ENCODE measurements around the gene AKR1A1. TPM values are rescaled to one million over a fixed set of nuclear protein-coding genes. Genes with fewer than 3 reads are reported as not detected.

Gene AKR1A1
- total RNA-seq, 1 experiment from 2014 or later = 142 TPM

DNA sequence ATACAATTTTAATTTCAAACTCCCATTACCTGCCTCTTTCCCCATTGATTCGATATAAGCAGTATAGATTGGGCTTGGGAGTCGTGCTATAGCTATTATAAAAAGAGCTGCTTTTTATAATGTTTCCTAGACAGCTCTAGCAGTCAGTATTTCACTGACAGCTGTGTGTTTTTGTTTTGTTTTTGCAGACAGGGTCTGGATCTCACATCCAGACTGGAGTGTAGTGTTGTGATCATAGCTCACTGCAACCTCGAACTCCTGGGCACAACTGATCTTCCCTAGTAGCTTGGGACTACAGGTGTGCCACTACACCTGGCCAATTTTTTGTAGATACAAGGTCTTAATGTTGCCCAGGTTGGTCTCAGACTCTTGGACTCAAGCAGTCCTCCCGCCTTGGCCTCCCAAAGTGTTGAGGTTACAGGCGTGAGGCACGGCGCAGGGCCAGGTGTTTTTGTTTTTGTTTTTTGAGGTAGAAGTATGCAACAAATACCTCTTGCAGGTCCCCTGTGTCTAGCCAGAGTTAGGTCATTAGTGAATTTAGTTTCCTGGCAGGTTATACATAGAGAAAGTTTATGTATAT, 35.0 kb downstream of the AKR1A1 start:
- Histone ChIP-seq H3K4me3 (ENCODE audit: low read depth in 2 of 2, low read length in 2 of 2) (peak overlapping the region; percentile 89 to 98), H3K9me3 (ENCODE audit: control insufficient read depth, insufficient read depth, low read depth, low read length) (no peaks in the 10 kb centered on the region), H3K27ac (ENCODE audit: low read length) (peak overlapping the region; percentile 67; the same call in 1 of the 2 replicates), H3K27me3 (ENCODE audit: control insufficient read depth, insufficient read depth, low read length) (no peaks in the 10 kb centered on the region), H3K4me1 (ENCODE audit: control insufficient read depth, insufficient read depth, low read length) (peaks cover 12% of the 10 kb centered on the region), H3K36me3 (ENCODE audit: control insufficient read depth, insufficient read depth, low read length) (peaks cover 2% of the 10 kb centered on the region; the same call in 1 of the 2 replicates)
- in situ Hi-C loops (cut with HindIII; ENCODE audit: low pct_unique_long_range_greater_than_20kb, low sequenced_read_pairs) = no loop called here
- ATAC-seq = no peak
- TF ChIP-seq POLR2AphosphoS5 (IDR thresholded peaks at IDR 0.05; ENCODE audit: low read depth, low read length) = no peak
- no peak for TF ChIP-seq TCF7L2 (IDR thresholded peaks at IDR 0.05; ENCODE audit: low read depth, low read length)
- TF ChIP-seq, protein P1, sequence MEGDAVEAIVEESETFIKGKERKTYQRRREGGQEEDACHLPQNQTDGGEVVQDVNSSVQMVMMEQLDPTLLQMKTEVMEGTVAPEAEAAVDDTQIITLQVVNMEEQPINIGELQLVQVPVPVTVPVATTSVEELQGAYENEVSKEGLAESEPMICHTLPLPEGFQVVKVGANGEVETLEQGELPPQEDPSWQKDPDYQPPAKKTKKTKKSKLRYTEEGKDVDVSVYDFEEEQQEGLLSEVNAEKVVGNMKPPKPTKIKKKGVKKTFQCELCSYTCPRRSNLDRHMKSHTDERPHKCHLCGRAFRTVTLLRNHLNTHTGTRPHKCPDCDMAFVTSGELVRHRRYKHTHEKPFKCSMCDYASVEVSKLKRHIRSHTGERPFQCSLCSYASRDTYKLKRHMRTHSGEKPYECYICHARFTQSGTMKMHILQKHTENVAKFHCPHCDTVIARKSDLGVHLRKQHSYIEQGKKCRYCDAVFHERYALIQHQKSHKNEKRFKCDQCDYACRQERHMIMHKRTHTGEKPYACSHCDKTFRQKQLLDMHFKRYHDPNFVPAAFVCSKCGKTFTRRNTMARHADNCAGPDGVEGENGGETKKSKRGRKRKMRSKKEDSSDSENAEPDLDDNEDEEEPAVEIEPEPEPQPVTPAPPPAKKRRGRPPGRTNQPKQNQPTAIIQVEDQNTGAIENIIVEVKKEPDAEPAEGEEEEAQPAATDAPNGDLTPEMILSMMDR (IDR thresholded peaks at IDR 0.05) = no peak
- TF ChIP-seq SIN3A (IDR thresholded peaks at IDR 0.05; ENCODE audit: borderline replicate concordance, insufficient read depth, low read depth, low read length) = no peak
- TF ChIP-seq, protein P2, sequence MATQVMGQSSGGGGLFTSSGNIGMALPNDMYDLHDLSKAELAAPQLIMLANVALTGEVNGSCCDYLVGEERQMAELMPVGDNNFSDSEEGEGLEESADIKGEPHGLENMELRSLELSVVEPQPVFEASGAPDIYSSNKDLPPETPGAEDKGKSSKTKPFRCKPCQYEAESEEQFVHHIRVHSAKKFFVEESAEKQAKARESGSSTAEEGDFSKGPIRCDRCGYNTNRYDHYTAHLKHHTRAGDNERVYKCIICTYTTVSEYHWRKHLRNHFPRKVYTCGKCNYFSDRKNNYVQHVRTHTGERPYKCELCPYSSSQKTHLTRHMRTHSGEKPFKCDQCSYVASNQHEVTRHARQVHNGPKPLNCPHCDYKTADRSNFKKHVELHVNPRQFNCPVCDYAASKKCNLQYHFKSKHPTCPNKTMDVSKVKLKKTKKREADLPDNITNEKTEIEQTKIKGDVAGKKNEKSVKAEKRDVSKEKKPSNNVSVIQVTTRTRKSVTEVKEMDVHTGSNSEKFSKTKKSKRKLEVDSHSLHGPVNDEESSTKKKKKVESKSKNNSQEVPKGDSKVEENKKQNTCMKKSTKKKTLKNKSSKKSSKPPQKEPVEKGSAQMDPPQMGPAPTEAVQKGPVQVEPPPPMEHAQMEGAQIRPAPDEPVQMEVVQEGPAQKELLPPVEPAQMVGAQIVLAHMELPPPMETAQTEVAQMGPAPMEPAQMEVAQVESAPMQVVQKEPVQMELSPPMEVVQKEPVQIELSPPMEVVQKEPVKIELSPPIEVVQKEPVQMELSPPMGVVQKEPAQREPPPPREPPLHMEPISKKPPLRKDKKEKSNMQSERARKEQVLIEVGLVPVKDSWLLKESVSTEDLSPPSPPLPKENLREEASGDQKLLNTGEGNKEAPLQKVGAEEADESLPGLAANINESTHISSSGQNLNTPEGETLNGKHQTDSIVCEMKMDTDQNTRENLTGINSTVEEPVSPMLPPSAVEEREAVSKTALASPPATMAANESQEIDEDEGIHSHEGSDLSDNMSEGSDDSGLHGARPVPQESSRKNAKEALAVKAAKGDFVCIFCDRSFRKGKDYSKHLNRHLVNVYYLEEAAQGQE (IDR thresholded peaks at IDR 0.05; ENCODE audit: insufficient read depth in 1 of 2, low read depth in 2 of 2, low read length in 1 of 2) = no peak
- ChIA-PET POLR2A (interaction anchor here (0.6 kb wide), 1 partner anchor 54 kb away, joined by 3 read pairs; no protein-coding TSS in a partner anchor), CTCF (no interaction called here)
- intact Hi-C loops (cut with micrococcal nuclease; ENCODE audit: unreplicated experiment) = no loop called here
- BruUV-seq (replicated peaks) = no TSS peak
- DNase-seq (ENCODE audit: low read depth, low spot score) = no peak

DNA sequence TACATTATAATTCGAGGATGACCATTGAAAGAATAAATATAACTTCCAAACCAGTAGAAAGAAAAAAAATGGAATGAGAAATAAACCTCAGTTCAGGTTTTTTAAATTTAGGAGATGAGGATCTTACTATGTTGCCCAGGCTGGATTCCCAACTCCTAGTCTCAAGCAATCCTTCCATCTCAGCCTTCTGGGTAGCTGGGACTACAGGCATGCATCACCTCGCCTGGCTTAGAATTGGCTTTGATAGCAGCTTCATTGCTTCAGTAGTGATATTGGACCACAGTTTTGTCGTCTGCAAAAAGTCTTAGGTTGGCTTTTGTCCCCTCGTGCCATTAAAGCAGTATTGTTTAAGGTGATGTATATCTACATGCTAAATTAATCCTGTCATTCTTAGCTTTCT, 36.1 kb downstream of the AKR1A1 start:
- TF ChIP-seq, protein P1 (IDR thresholded peaks at IDR 0.05) = no peak
- TF ChIP-seq SIN3A (IDR thresholded peaks at IDR 0.05; ENCODE audit: borderline replicate concordance, insufficient read depth, low read depth, low read length) (no peak), POLR2AphosphoS5 (IDR thresholded peaks at IDR 0.05; ENCODE audit: low read depth, low read length) (no peak), TCF7L2 (IDR thresholded peaks at IDR 0.05; ENCODE audit: low read depth, low read length) (no peak)
- TF ChIP-seq, protein P2 (IDR thresholded peaks at IDR 0.05; ENCODE audit: insufficient read depth in 1 of 2, low read depth in 2 of 2, low read length in 1 of 2) = no peak
- ChIA-PET CTCF (no interaction called here), POLR2A (no interaction called here)
- peaks cover 6% of the 10 kb centered on the region; the same call in 1 of the 2 replicates for H3K36me3 ChIP-seq (ENCODE audit: control insufficient read depth, insufficient read depth, low read length)
- peak overlapping the region; percentile 89 to 98 for H3K4me3 ChIP-seq (ENCODE audit: low read depth in 2 of 2, low read length in 2 of 2)
- ATAC-seq = no peak
- no peak for DNase-seq (ENCODE audit: low read depth, low spot score)
- in situ Hi-C loops (cut with HindIII; ENCODE audit: low pct_unique_long_range_greater_than_20kb, low sequenced_read_pairs) (no loop called here), intact Hi-C loops (cut with micrococcal nuclease; ENCODE audit: unreplicated experiment) (no loop called here)
- no peaks in the 10 kb centered on the region for H3K9me3 ChIP-seq (ENCODE audit: control insufficient read depth, insufficient read depth, low read depth, low read length)
- H3K27ac ChIP-seq (ENCODE audit: low read length) = peak overlapping the region; percentile 8; the same call in 1 of the 2 replicates
- no peaks in the 10 kb centered on the region for H3K27me3 ChIP-seq (ENCODE audit: control insufficient read depth, insufficient read depth, low read length)
- no TSS peak for BruUV-seq (replicated peaks)
- peaks cover 12% of the 10 kb centered on the region for H3K4me1 ChIP-seq (ENCODE audit: control insufficient read depth, insufficient read depth, low read length)

Measured in Panc1 (cell line).